ENCODE data around the gene UNC5CL. TPM values are rescaled to one million over a fixed set of nuclear protein-coding genes. Genes with fewer than 3 reads are reported as not detected.

Gene UNC5CL
- total and polyA plus RNA-seq, 2 experiments from 2014 or later, result 0.87 to 1.2 TPM

DNA sequence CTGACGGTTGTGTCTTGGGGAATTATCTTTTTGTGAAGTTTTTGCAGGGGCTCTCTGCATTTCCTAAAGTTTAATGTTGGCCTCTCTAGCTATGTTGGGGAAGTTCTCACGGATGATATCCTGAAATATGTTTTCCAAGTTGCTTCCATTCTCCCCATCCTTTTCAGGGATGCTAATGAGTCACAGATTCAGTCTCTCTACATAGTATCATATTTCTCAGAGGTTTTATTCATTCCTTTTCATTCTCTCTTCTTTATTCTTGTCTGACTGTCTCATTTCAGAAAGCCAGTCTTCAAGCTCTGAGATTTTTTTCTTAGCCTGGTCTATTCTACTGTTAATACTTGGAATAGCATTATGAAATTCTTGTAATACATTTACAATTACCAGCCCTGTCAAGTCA lies 61.3 kb downstream of the UNC5CL start:
- Mint-ChIP-seq H3K36me3 (ENCODE audit: low read depth) (no peaks in the 10 kb centered on the region), H3K9me3 (0 out of 3 replicates have a peak, but pooled peaks cover under 1% of the 10 kb centered on the region), H3K4me3 (no peak overlapping the region), H3K27me3 (ENCODE audit: insufficient read depth, low read depth, poor library complexity) (peaks cover 2% of the 10 kb centered on the region), H3K27ac (no peak overlapping the region), H3K4me1 (peaks cover 12% of the 10 kb centered on the region)
- no peaks in the 10 kb centered on the region for H3K36me3 ChIP-seq (ENCODE audit: insufficient read depth)
- ATAC-seq (no peak), DNase-seq (ENCODE audit: low spot score) (no peak)
- H3K79me2 ChIP-seq (replicated peaks; ENCODE audit: insufficient read depth), result no peaks in the 10 kb centered on the region
- no peak overlapping the region for H3K27ac ChIP-seq (ENCODE audit: low read depth)
- TF ChIP-seq, protein P1, sequence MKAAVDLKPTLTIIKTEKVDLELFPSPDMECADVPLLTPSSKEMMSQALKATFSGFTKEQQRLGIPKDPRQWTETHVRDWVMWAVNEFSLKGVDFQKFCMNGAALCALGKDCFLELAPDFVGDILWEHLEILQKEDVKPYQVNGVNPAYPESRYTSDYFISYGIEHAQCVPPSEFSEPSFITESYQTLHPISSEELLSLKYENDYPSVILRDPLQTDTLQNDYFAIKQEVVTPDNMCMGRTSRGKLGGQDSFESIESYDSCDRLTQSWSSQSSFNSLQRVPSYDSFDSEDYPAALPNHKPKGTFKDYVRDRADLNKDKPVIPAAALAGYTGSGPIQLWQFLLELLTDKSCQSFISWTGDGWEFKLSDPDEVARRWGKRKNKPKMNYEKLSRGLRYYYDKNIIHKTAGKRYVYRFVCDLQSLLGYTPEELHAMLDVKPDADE (IDR thresholded peaks at IDR 0.05), result no peak
- TF ChIP-seq CREB1 (CRISPR knock-in tag; IDR thresholded peaks at IDR 0.05; ENCODE audit: low read depth), result no peak
- no peak for TF ChIP-seq NANOG (IDR thresholded peaks at IDR 0.05; ENCODE audit: borderline replicate concordance)
- TF ChIP-seq, protein P2, sequence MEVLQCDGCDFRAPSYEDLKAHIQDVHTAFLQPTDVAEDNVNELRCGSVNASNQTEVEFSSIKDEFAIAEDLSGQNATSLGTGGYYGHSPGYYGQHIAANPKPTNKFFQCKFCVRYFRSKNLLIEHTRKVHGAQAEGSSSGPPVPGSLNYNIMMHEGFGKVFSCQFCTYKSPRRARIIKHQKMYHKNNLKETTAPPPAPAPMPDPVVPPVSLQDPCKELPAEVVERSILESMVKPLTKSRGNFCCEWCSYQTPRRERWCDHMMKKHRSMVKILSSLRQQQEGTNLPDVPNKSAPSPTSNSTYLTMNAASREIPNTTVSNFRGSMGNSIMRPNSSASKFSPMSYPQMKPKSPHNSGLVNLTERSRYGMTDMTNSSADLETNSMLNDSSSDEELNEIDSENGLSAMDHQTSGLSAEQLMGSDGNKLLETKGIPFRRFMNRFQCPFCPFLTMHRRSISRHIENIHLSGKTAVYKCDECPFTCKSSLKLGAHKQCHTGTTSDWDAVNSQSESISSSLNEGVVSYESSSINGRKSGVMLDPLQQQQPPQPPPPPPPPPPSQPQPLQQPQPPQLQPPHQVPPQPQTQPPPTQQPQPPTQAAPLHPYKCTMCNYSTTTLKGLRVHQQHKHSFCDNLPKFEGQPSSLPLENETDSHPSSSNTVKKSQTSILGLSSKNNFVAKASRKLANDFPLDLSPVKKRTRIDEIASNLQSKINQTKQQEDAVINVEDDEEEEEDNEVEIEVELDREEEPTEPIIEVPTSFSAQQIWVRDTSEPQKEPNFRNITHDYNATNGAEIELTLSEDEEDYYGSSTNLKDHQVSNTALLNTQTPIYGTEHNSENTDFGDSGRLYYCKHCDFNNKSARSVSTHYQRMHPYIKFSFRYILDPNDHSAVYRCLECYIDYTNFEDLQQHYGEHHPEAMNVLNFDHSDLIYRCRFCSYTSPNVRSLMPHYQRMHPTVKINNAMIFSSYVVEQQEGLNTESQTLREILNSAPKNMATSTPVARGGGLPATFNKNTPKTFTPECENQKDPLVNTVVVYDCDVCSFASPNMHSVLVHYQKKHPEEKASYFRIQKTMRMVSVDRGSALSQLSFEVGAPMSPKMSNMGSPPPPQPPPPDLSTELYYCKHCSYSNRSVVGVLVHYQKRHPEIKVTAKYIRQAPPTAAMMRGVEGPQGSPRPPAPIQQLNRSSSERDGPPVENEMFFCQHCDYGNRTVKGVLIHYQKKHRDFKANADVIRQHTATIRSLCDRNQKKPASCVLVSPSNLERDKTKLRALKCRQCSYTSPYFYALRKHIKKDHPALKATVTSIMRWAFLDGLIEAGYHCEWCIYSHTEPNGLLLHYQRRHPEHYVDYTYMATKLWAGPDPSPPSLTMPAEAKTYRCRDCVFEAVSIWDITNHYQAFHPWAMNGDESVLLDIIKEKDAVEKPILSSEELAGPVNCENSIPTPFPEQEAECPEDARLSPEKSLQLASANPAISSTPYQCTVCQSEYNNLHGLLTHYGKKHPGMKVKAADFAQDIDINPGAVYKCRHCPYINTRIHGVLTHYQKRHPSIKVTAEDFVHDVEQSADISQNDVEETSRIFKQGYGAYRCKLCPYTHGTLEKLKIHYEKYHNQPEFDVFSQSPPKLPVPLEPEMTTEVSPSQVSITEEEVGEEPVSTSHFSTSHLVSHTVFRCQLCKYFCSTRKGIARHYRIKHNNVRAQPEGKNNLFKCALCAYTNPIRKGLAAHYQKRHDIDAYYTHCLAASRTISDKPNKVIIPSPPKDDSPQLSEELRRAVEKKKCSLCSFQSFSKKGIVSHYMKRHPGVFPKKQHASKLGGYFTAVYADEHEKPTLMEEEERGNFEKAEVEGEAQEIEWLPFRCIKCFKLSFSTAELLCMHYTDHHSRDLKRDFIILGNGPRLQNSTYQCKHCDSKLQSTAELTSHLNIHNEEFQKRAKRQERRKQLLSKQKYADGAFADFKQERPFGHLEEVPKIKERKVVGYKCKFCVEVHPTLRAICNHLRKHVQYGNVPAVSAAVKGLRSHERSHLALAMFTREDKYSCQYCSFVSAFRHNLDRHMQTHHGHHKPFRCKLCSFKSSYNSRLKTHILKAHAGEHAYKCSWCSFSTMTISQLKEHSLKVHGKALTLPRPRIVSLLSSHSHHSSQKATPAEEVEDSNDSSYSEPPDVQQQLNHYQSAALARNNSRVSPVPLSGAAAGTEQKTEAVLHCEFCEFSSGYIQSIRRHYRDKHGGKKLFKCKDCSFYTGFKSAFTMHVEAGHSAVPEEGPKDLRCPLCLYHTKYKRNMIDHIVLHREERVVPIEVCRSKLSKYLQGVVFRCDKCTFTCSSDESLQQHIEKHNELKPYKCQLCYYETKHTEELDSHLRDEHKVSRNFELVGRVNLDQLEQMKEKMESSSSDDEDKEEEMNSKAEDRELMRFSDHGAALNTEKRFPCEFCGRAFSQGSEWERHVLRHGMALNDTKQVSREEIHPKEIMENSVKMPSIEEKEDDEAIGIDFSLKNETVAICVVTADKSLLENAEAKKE (CRISPR knock-in tag; IDR thresholded peaks at IDR 0.05), result no peak
- TF ChIP-seq, protein P3, sequence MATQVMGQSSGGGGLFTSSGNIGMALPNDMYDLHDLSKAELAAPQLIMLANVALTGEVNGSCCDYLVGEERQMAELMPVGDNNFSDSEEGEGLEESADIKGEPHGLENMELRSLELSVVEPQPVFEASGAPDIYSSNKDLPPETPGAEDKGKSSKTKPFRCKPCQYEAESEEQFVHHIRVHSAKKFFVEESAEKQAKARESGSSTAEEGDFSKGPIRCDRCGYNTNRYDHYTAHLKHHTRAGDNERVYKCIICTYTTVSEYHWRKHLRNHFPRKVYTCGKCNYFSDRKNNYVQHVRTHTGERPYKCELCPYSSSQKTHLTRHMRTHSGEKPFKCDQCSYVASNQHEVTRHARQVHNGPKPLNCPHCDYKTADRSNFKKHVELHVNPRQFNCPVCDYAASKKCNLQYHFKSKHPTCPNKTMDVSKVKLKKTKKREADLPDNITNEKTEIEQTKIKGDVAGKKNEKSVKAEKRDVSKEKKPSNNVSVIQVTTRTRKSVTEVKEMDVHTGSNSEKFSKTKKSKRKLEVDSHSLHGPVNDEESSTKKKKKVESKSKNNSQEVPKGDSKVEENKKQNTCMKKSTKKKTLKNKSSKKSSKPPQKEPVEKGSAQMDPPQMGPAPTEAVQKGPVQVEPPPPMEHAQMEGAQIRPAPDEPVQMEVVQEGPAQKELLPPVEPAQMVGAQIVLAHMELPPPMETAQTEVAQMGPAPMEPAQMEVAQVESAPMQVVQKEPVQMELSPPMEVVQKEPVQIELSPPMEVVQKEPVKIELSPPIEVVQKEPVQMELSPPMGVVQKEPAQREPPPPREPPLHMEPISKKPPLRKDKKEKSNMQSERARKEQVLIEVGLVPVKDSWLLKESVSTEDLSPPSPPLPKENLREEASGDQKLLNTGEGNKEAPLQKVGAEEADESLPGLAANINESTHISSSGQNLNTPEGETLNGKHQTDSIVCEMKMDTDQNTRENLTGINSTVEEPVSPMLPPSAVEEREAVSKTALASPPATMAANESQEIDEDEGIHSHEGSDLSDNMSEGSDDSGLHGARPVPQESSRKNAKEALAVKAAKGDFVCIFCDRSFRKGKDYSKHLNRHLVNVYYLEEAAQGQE (IDR thresholded peaks at IDR 0.05; ENCODE audit: unreplicated experiment), result no peak
- TF ChIP-seq ZNF331 (CRISPR knock-in tag; IDR thresholded peaks at IDR 0.05; ENCODE audit: low read depth), result no peak
- TF ChIP-seq, protein P4, sequence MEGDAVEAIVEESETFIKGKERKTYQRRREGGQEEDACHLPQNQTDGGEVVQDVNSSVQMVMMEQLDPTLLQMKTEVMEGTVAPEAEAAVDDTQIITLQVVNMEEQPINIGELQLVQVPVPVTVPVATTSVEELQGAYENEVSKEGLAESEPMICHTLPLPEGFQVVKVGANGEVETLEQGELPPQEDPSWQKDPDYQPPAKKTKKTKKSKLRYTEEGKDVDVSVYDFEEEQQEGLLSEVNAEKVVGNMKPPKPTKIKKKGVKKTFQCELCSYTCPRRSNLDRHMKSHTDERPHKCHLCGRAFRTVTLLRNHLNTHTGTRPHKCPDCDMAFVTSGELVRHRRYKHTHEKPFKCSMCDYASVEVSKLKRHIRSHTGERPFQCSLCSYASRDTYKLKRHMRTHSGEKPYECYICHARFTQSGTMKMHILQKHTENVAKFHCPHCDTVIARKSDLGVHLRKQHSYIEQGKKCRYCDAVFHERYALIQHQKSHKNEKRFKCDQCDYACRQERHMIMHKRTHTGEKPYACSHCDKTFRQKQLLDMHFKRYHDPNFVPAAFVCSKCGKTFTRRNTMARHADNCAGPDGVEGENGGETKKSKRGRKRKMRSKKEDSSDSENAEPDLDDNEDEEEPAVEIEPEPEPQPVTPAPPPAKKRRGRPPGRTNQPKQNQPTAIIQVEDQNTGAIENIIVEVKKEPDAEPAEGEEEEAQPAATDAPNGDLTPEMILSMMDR (conservative IDR thresholded peaks at IDR 0.05; ENCODE audit: low read depth in 2 of 2), result no peak
- TF ChIP-seq POLR2AphosphoS5 (IDR thresholded peaks at IDR 0.05; ENCODE audit: low read depth), result no peak
- TF ChIP-seq ZNF114 (CRISPR knock-in tag; IDR thresholded peaks at IDR 0.05), result no peak
- H3K9me2 ChIP-seq (ENCODE audit: insufficient read depth), result peaks cover 4% of the 10 kb centered on the region; the same call in 1 of the 2 replicates
- H3K4me1 ChIP-seq (ENCODE audit: insufficient read depth), result peaks cover 7% of the 10 kb centered on the region
- no peaks in the 10 kb centered on the region for H4K20me1 ChIP-seq (replicated peaks; ENCODE audit: insufficient read depth)
- no peaks in the 10 kb centered on the region for H3F3A ChIP-seq (replicated peaks; ENCODE audit: low read depth)
- H3K27me3 ChIP-seq (ENCODE audit: insufficient read depth), result no peaks in the 10 kb centered on the region
- H3K4me2 ChIP-seq, result no peak overlapping the region
- H2AFZ ChIP-seq, result 0 out of 2 replicates have a peak overlapping the region, but pooled peaks have one; percentile 9
- no peak overlapping the region for H3K4me3 ChIP-seq

Measured in GM23338 (cell line).